K562 (cell line): ENCODE results near the gene ARL16. TPM values are rescaled to one million over a fixed set of nuclear protein-coding genes. Genes with fewer than 3 reads are reported as not detected.
A peak's percentile ranks its signal among the peaks of the same experiment; 100 is the strongest.

Source experiments
- CEBPG ChIP-seq, 3 experiments: fragments of 200-800 bp in 1 of 3; sonication (Bioruptor generic) in 1 of 3; sonication (generic) in 1 of 3; formaldehyde crosslinking in 1 of 3; IDR thresholded peaks in 2 of 3; conservative IDR thresholded peaks in 1 of 3; 2 replicates each; pipeline versions ENCODE4 v1.6.1 to v1.8.0; 2016 to 2022; ENCODE audit warnings: missing compliant biosample characterization in 2 of 3, missing genetic modification characterization in 2 of 3, mild to moderate bottlenecking in 1 of 3, missing genetic modification reagents in 1 of 3
- CHD1 ChIP-seq: fragments of 200-600 bp; sonication (generic); IDR thresholded peaks from one replicate; pipeline ENCODE4 v1.6.1; 2012; ENCODE audit warnings: mild to moderate bottlenecking, moderate library complexity, low read length, inconsistent platforms
- CHD4 ChIP-seq: fragments of 200-600 bp; sonication (generic); IDR thresholded peaks from 3 replicates; pipeline ENCODE4 v1.6.1; 2012; ENCODE audit warnings: low read depth, mild to moderate bottlenecking, mixed read lengths, low read length, inconsistent platforms; ENCODE audit not compliant: insufficient read depth, insufficient replicate concordance, poor library complexity, severe bottlenecking
- DIDO1 ChIP-seq: fragments of 450-650 bp; IDR thresholded peaks from 2 replicates; pipeline ENCODE4 v1.6.1; 2016; ENCODE audit warnings: low read depth, missing biosample characterization, missing genetic modification characterization
- ELK1 ChIP-seq: sonication (generic); formaldehyde crosslinking; IDR thresholded peaks from 2 replicates; pipeline ENCODE4 v1.8.1; 2022; ENCODE audit warnings: missing genetic modification reagents
- ESRRB ChIP-seq: fragments of 250-450 bp; sonication (Bioruptor Pico); IDR thresholded peaks from 2 replicates; pipeline ENCODE4 v1.5.0; 2020; ENCODE audit warnings: mild to moderate bottlenecking, moderate library complexity, borderline replicate concordance
- HMG20A ChIP-seq: fragments of 450-650 bp; formaldehyde crosslinking; conservative IDR thresholded peaks from 2 replicates; pipeline ENCODE4 v1.4.0; 2020; ENCODE audit warnings: mild to moderate bottlenecking, mixed read lengths
- KLF16 ChIP-seq: IDR thresholded peaks from 2 replicates; pipeline ENCODE4 v1.6.1; 2016; ENCODE audit warnings: antibody characterized with exemption
- MTA2 ChIP-seq: fragments of 450-650 bp; IDR thresholded peaks from 2 replicates; pipeline ENCODE4 v1.6.1; 2016; ENCODE audit warnings: low read depth
- NBN ChIP-seq: fragments of 450-650 bp; IDR thresholded peaks from 2 replicates; pipeline ENCODE4 v1.6.1; 2016; ENCODE audit warnings: low read depth, mild to moderate bottlenecking
- NCOR1 ChIP-seq: fragments of 450-650 bp; IDR thresholded peaks from 2 replicates; pipeline ENCODE4 v1.6.1; 2016; ENCODE audit warnings: mild to moderate bottlenecking, moderate library complexity
- NFYB ChIP-seq: IDR thresholded peaks from 2 replicates; pipeline ENCODE4 v1.6.1; 2011; ENCODE audit warnings: mild to moderate bottlenecking, moderate library complexity; ENCODE audit not compliant: insufficient read length; ENCODE audit errors: extremely low read depth
- RAD21 ChIP-seq, 2 experiments: fragments of 250-450 bp in 1 of 2; fragments of 450-650 bp in 1 of 2; sonication (Bioruptor Pico) in 1 of 2; formaldehyde crosslinking in 1 of 2; IDR thresholded peaks in 1 of 2; conservative IDR thresholded peaks in 1 of 2; 2 replicates each; pipeline versions ENCODE4 v1.4.0 to v1.8.0; 2020 to 2022; ENCODE audit warnings: mild to moderate bottlenecking in 2 of 2, moderate library complexity in 1 of 2
- RNF219 ChIP-seq: fragments of 250-450 bp; sonication (Bioruptor Pico); IDR thresholded peaks from 2 replicates; pipeline ENCODE4 v1.5.0; 2022; ENCODE audit warnings: mild to moderate bottlenecking
- SREBF1 ChIP-seq: fragments of 150-350 bp; IDR thresholded peaks from 2 replicates; pipeline ENCODE4 v1.6.1; 2014; ENCODE audit warnings: antibody characterized with exemption, low read depth, low read length, borderline replicate concordance
- TCF7 ChIP-seq: sonication (generic); IDR thresholded peaks from 2 replicates; pipeline ENCODE4 v1.6.1; 2016; ENCODE audit warnings: antibody characterized with exemption, borderline replicate concordance
- TEAD1 ChIP-seq, 2 experiments: fragments of 450-650 bp in 1 of 2; sonication (generic) in 1 of 2; formaldehyde crosslinking; IDR thresholded peaks; 2 replicates each; pipeline versions ENCODE4 v1.4.0 to v1.8.0; 2020 to 2022; ENCODE audit warnings: mild to moderate bottlenecking in 2 of 2, missing genetic modification reagents in 1 of 2
- TFAM ChIP-seq: fragments of 250-450 bp; sonication (Bioruptor Pico); conservative IDR thresholded peaks from 2 replicates; pipeline ENCODE4 v1.5.0; 2021; ENCODE audit warnings: mild to moderate bottlenecking, moderate library complexity
- ZBED1 ChIP-seq: IDR thresholded peaks from 2 replicates; pipeline ENCODE4 v1.6.1; 2014
- ZBTB43 ChIP-seq: sonication (generic); formaldehyde crosslinking; IDR thresholded peaks from 2 replicates; pipeline ENCODE4 v1.8.0; 2023; ENCODE audit warnings: mild to moderate bottlenecking, missing genetic modification reagents
- ZNF263 ChIP-seq: sonication (generic); formaldehyde crosslinking; IDR thresholded peaks from 2 replicates; pipeline ENCODE4 v1.8.0; 2022; ENCODE audit warnings: mild to moderate bottlenecking, missing genetic modification reagents, borderline replicate concordance
- ZNF282 ChIP-seq: sonication (generic); formaldehyde crosslinking; IDR thresholded peaks from 2 replicates; pipeline ENCODE4 v1.8.1; 2023; ENCODE audit warnings: missing genetic modification reagents
- polyA plus RNA-seq, 8 experiments: library from polyadenylated mRNA; depleted of rRNA in 4 of 8; stranded (reverse) in 5 of 8; unstranded in 3 of 8; fragments of >200 nt; fragmentation: Nextera tagmentation in 2 of 8; fragmentation: Illumina TruSeq in 1 of 8; extraction: Ambion mirVana in 2 of 8; extraction: Trizol in 1 of 8; gene quantifications; 2 replicates each; pipeline versions ENCODE4 v1.2.1 to v1.2.3, GENCODE V29; 2011 to 2014; ENCODE audit warnings: inconsistent platforms in 1 of 8, missing spikeins in 1 of 8
- total RNA-seq, 7 experiments: library from RNA; depleted of rRNA in 6 of 7; stranded (reverse); fragments of >200 nt in 6 of 7; fragmentation: Illumina TruSeq in 2 of 7; extraction: Trizol in 2 of 7; gene quantifications; 2 replicates each; pipeline versions ENCODE4 v1.2.1 to v1.2.3, GENCODE V29; 2011 to 2021; ENCODE audit warnings: low replicate concordance in 1 of 7
- TF ChIP-seq, protein P1 (sequence below): fragments of 250-450 bp; sonication (Bioruptor Pico); IDR thresholded peaks from 2 replicates; pipeline ENCODE4 v1.8.0; 2021; ENCODE audit warnings: moderate library complexity, mild to moderate bottlenecking, inconsistent platforms

ARL16 gene
- total and polyA plus RNA-seq, 9 of the 15 experiments (the other 6 are each of a cell fraction or from before 2014, with no cell fraction given) = 5.4 to 32.4 (median 22.6) TPM

DNA sequence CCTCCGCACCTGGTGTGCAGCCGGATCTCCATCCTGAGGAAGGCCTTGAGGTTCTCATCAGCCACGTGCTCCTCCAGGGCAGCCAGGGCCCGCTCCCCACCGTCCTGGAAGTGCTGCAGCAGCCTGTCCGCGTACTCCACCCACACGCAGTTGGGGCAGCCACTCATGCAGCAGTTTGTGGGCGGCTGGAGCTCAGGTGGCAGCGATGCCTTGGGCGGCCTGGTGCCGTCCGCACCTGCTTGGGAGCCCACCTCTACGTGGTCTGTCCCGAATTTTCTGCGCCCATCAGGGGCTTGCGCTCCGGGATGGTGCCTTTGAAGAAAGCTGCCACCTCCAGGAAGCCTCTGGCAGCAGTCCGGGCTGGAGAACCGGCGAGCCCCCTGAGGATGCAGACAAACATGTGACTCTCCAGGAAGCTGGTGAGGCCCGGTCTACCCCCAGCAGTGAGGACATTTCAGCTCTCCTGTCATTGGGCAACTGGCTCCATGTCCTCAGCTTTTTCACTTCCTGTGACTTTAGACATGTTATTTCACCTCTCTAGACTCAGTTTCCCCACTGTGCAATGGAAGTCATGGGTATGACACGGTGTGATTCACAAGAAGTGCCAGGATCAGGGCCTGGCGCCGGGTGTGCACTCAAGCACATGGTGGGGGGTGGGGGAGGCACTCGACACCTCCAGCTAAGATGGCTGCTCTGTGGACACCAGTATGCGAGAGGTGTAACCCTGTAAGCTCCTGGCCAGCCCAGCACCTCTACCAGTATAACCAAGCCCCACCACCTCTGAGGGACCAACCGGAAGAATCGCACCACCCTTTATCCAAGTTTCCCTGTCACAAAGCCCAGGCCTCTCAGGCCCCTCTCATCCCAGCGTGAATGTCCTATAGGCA lies 18.1 kb downstream of the ARL16 start (continued):
- no peak for TF ChIP-seq CHD4
- TF ChIP-seq ZBED1 = no peak
- TF ChIP-seq CHD1 = no peak
- TF ChIP-seq NBN = no peak
- no peak for TF ChIP-seq SREBF1
- no peak for TF ChIP-seq ELK1 (CRISPR knock-in tag)
- no peak for TF ChIP-seq DIDO1 (tag)
- no peak for TF ChIP-seq HMG20A (CRISPR knock-in tag)
- no peak for TF ChIP-seq KLF16
- TF ChIP-seq ESRRB (CRISPR knock-in tag) = peak; percentile 79; the same call in 1 of the 2 replicates
- no peak for TF ChIP-seq RAD21 (CRISPR knock-in tag; conservative IDR thresholded peaks at IDR 0.05 in 1 of 2, IDR thresholded peaks at IDR 0.05 in 1 of 2)
- no peak for TF ChIP-seq TCF7
- TF ChIP-seq ZBTB43 = no peak
- TF ChIP-seq NFYB = no peak
- no peak for TF ChIP-seq MTA2
- no peak for TF ChIP-seq TFAM (CRISPR knock-in tag)
- TF ChIP-seq ZNF282 (CRISPR knock-in tag) = no peak
- TF ChIP-seq, protein P1, sequence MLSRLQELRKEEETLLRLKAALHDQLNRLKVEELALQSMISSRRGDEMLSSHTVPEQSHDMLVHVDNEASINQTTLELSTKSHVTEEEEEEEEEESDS = no peak
- TF ChIP-seq CEBPG (CRISPR knock-in tag; IDR thresholded peaks at IDR 0.05) = no peak
- no peak for TF ChIP-seq CEBPG (tag; conservative IDR thresholded peaks at IDR 0.05 in 1 of 2, IDR thresholded peaks at IDR 0.05 in 1 of 2)
- no peak for TF ChIP-seq RNF219 (CRISPR knock-in tag)
- peak in 1 of 2 experiments; percentile 80; a peak in 2 of 4 replicates for TF ChIP-seq TEAD1 (CRISPR knock-in tag; IDR thresholded peaks at IDR 0.05)
- no peak for TF ChIP-seq NCOR1
- TF ChIP-seq ZNF263 (CRISPR knock-in tag) = no peak
